Loucy (cell line): ENCODE measurements around the gene DHRS3.

ENCODE experiments used
- H2AFZ ChIP-seq: fragments of 200-600 bp; sonication (generic); 2 replicates; pipeline ENCODE4 v1.6.0; 2016; ENCODE audit warnings: antibody characterized with exemption, mild to moderate bottlenecking, low read length, moderate library complexity
- H3F3A ChIP-seq: fragments of 200-600 bp; 2 replicates; pipeline ENCODE4 v1.6.0; 2016; ENCODE audit warnings: antibody characterized with exemption, low read depth, mild to moderate bottlenecking
- H3K27me3 ChIP-seq: fragments of 200-600 bp; sonication (generic); 2 replicates; pipeline ENCODE4 v1.6.1; 2014; ENCODE audit warnings: low read length, mild to moderate bottlenecking; ENCODE audit not compliant: insufficient read depth, poor library complexity, severe bottlenecking
- H3K36me3 ChIP-seq: fragments of 200-600 bp; sonication (generic); 2 replicates; pipeline ENCODE4 v1.6.1; 2016; ENCODE audit warnings: low read length; ENCODE audit not compliant: insufficient read depth
- H3K4me1 ChIP-seq: fragments of 200-600 bp; sonication (generic); 2 replicates; pipeline ENCODE4 v1.5.1; 2014; ENCODE audit warnings: low read length, mild to moderate bottlenecking; ENCODE audit not compliant: insufficient read depth, poor library complexity, severe bottlenecking
- H3K4me2 ChIP-seq: fragments of 200-600 bp; sonication (generic); 2 replicates; pipeline ENCODE4 v1.6.0; 2014; ENCODE audit warnings: antibody characterized with exemption, low read length, low read depth, mild to moderate bottlenecking; ENCODE audit not compliant: poor library complexity, severe bottlenecking
- H3K4me3 ChIP-seq: fragments of 200-600 bp; sonication (generic); 2 replicates; pipeline ENCODE4 v1.5.1; 2014; ENCODE audit warnings: low read length, mild to moderate bottlenecking, mixed read lengths; ENCODE audit not compliant: poor library complexity, severe bottlenecking
- H3K79me2 ChIP-seq: fragments of 200-600 bp; sonication (generic); 2 replicates; pipeline ENCODE4 v1.6.1; 2014; ENCODE audit warnings: low read length; ENCODE audit not compliant: insufficient read depth
- H3K9ac ChIP-seq: fragments of 200-600 bp; sonication (generic); 2 replicates; pipeline ENCODE4 v1.6.0; 2014; ENCODE audit warnings: mild to moderate bottlenecking, low read depth, low read length, moderate library complexity; ENCODE audit not compliant: poor library complexity, severe bottlenecking
- H3K9me2 ChIP-seq: fragments of 200-600 bp; sonication (generic); replicated peaks from 2 replicates; pipeline ENCODE4 v1.6.1; 2016; ENCODE audit warnings: low read depth, low read length, mixed read lengths
- H3K9me3 ChIP-seq: fragments of 200-600 bp; sonication (generic); 2 replicates; pipeline ENCODE4 v1.6.1; 2014; ENCODE audit warnings: mild to moderate bottlenecking, antibody characterized with exemption, low read length, low read depth; ENCODE audit not compliant: insufficient read depth
- H4K20me1 ChIP-seq: fragments of 200-600 bp; sonication (generic); 2 replicates; pipeline ENCODE4 v1.6.0; 2014; ENCODE audit warnings: antibody characterized with exemption, low read length, mild to moderate bottlenecking; ENCODE audit not compliant: insufficient read depth, poor library complexity, severe bottlenecking
- EZH2phosphoT487 ChIP-seq: fragments of 200-600 bp; IDR thresholded peaks from 2 replicates; pipeline ENCODE4 v1.6.1; 2018; ENCODE audit warnings: antibody characterized with exemption, mild to moderate bottlenecking, moderate library complexity, borderline replicate concordance
- TF ChIP-seq, protein P1 (sequence below): fragments of 200-600 bp; sonication (generic); conservative IDR thresholded peaks from 2 replicates; pipeline ENCODE4 v1.5.1; 2014; ENCODE audit warnings: mild to moderate bottlenecking, antibody characterized with exemption, low read length

The DHRS3 gene

GRCh38 chr1:12585951-12586942, 31.8 kb downstream of the DHRS3 start:
- no peak overlapping the region for H3K4me2 ChIP-seq
- TF ChIP-seq EZH2phosphoT487 = no peak
- TF ChIP-seq, protein P1, sequence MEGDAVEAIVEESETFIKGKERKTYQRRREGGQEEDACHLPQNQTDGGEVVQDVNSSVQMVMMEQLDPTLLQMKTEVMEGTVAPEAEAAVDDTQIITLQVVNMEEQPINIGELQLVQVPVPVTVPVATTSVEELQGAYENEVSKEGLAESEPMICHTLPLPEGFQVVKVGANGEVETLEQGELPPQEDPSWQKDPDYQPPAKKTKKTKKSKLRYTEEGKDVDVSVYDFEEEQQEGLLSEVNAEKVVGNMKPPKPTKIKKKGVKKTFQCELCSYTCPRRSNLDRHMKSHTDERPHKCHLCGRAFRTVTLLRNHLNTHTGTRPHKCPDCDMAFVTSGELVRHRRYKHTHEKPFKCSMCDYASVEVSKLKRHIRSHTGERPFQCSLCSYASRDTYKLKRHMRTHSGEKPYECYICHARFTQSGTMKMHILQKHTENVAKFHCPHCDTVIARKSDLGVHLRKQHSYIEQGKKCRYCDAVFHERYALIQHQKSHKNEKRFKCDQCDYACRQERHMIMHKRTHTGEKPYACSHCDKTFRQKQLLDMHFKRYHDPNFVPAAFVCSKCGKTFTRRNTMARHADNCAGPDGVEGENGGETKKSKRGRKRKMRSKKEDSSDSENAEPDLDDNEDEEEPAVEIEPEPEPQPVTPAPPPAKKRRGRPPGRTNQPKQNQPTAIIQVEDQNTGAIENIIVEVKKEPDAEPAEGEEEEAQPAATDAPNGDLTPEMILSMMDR = no peak

GRCh38 chr1:12585536-12585935, 32.5 kb downstream of the DHRS3 start:
- H3K9me2 ChIP-seq = no peaks in the 10 kb centered on the region
- no peaks in the 10 kb centered on the region for H3K9me3 ChIP-seq
- H3K79me2 ChIP-seq = no peaks in the 10 kb centered on the region; the same call in 1 of the 2 replicates
- TF ChIP-seq EZH2phosphoT487 = no peak
- TF ChIP-seq, protein P1 = no peak
- no peak overlapping the region for H3K4me2 ChIP-seq
- H2AFZ ChIP-seq = no peak overlapping the region
- no peaks in the 10 kb centered on the region for H3K4me1 ChIP-seq
- no peak overlapping the region for H3K9ac ChIP-seq
- no peaks in the 10 kb centered on the region for H4K20me1 ChIP-seq
- H3K27me3 ChIP-seq = no peaks in the 10 kb centered on the region
- H3F3A ChIP-seq = no peaks in the 10 kb centered on the region
- no peak overlapping the region for H3K4me3 ChIP-seq
- peaks cover 10% of the 10 kb centered on the region; the same call in 1 of the 2 replicates for H3K36me3 ChIP-seq

More at GRCh38 chr1:12585951-12586942, 31.8 kb downstream of the DHRS3 start:
- H3K27me3 ChIP-seq = no peaks in the 10 kb centered on the region
- H3K4me3 ChIP-seq = no peak overlapping the region
- peaks cover 9% of the 10 kb centered on the region; the same call in 1 of the 2 replicates for H3K36me3 ChIP-seq
- H3K9me2 ChIP-seq = no peaks in the 10 kb centered on the region
- no peaks in the 10 kb centered on the region for H3K4me1 ChIP-seq
- no peak overlapping the region for H2AFZ ChIP-seq
- no peaks in the 10 kb centered on the region; the same call in 1 of the 2 replicates for H3K79me2 ChIP-seq
- H3K9me3 ChIP-seq = no peaks in the 10 kb centered on the region
- no peaks in the 10 kb centered on the region for H3F3A ChIP-seq
- H4K20me1 ChIP-seq = no peaks in the 10 kb centered on the region
- no peak overlapping the region for H3K9ac ChIP-seq

GRCh38 chr1:12584900-12585525, 33.0 kb downstream of the DHRS3 start:
- H3K79me2 ChIP-seq = no peaks in the 10 kb centered on the region; the same call in 1 of the 2 replicates
- no peaks in the 10 kb centered on the region for H4K20me1 ChIP-seq
- no peak overlapping the region for H3K4me2 ChIP-seq
- no peaks in the 10 kb centered on the region for H3K4me1 ChIP-seq
- no peak overlapping the region for H2AFZ ChIP-seq
- no peaks in the 10 kb centered on the region for H3K9me2 ChIP-seq
- H3K36me3 ChIP-seq = peaks cover 15% of the 10 kb centered on the region; the same call in 1 of the 2 replicates
- no peak overlapping the region for H3K9ac ChIP-seq
- no peak for TF ChIP-seq EZH2phosphoT487
- TF ChIP-seq, protein P1 = no peak
- H3F3A ChIP-seq = no peaks in the 10 kb centered on the region
- no peaks in the 10 kb centered on the region for H3K9me3 ChIP-seq
- H3K4me3 ChIP-seq = no peak overlapping the region
- H3K27me3 ChIP-seq = no peaks in the 10 kb centered on the region
